Measurements from ENCODE around the gene SIRPD. TPM values are rescaled to one million over a fixed set of nuclear protein-coding genes. Genes with fewer than 3 reads are reported as not detected.
"Not testable (repeated sequence)": the region's sequence is repeated elsewhere in the genome, so short reads cannot be mapped to it uniquely, and the experiment has no call there.

The SIRPD gene
- under 1 TPM; 0.39 to 0.58 TPM for total RNA-seq
- under 1 TPM in 2 of 3 donors, not detected in 1; 0.22 to 0.25 TPM for polyA plus RNA-seq
- 0 to 0.13 (median 0.08) reads per million in 6 experiments for total RNA-seq

- Mint-ChIP-seq H3K27me3 (peaks cover 0 to 2% (median 0%) of the 10 kb centered on the region in 5 donors), H3K9me3 (peaks cover 0 to 15% (median 4%) of the 10 kb centered on the region in 9 donors), H3K4me1 (peaks cover 8 to 25% (median 15%) of the 10 kb centered on the region in 4 donors), H3K4me3 (peak within 1 kb of the TSS in 1 of 10 donors; percentile 7), H3K36me3 (peaks cover under 1 to 12% (median 6%) of the 10 kb centered on the region in 3 donors), H3K27ac (peak within 1 kb of the TSS in 5 of 10 donors; percentile 6 to 63 (median 23))
- ATAC-seq (no peak), DNase-seq (no peak)
- POLR2A ChIA-PET: interaction anchor here (0.8 kb wide), 1 partner anchor 177 kb away, joined by 3 read pairs; no protein-coding TSS in a partner anchor
Measured at GRCh38 chr20:1557605-1558004, at the start of gene SIRPD. Gene SIRPD (minus strand): TSS chr20:1557705. CDS start chr20:1557653, 52 bp downstream.

DNA sequence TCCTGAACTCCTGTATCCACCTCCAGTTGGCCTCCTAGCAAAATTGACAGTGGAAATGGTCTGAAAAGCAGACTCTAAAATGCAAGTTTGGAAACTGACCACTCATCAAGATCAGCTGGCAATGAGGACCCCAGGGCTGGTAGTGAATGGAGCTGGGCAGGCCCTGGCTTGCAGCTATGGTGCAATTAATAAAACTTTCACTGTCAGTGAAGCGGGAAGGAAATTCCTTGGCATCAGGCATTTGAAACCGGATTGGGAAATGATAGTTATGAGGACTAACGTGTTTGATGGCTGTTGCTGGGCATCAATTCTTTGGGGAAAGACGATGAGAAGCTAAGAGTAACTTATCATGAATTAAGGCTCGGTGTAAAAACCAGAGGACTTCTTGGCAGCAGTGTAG, 43.2 kb upstream of the SIRPD start:
- ATAC-seq: no peak
- H3K27ac Mint-ChIP-seq: no peak overlapping the region

DNA sequence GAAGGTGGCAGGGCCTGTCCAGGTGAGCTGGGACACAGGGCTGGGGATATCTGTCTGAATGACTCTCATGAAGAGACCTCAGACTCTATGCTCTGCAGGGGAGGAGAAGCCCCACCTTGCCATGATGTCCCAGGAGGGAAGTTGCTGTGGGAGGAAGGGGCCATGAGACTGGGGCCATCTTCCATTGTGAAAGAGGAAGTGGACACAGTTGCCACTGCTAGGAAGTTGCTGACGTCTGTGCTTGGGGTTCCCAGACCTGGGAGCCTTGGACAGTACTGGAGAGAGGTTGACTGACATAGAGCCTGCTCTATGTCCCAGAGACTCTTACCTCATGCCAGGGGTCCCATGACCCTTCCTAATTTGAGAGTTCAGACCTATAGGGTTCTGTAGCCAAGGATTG, 37.8 kb upstream of the SIRPD start:
- Mint-ChIP-seq H3K27me3 (no peaks in the 10 kb centered on the region), H3K4me3 (no peak overlapping the region), H3K9me3 (no peaks in the 10 kb centered on the region), H3K4me1 (no peaks in the 10 kb centered on the region), H3K36me3 (no peaks in the 10 kb centered on the region), H3K27ac (no peak overlapping the region)
- POLR2A ChIA-PET: no interaction called here
- DNase-seq (no peak), ATAC-seq (no peak)

More for the DNA sequence above, 43.2 kb upstream of the SIRPD start:
- Mint-ChIP-seq H3K4me1 (no peaks in the 10 kb centered on the region), H3K9me3 (no peaks in the 10 kb centered on the region), H3K36me3 (no peaks in the 10 kb centered on the region), H3K27me3 (no peaks in the 10 kb centered on the region), H3K4me3 (no peak overlapping the region)
- DNase-seq: no peak
- POLR2A ChIA-PET: no interaction called here

DNA sequence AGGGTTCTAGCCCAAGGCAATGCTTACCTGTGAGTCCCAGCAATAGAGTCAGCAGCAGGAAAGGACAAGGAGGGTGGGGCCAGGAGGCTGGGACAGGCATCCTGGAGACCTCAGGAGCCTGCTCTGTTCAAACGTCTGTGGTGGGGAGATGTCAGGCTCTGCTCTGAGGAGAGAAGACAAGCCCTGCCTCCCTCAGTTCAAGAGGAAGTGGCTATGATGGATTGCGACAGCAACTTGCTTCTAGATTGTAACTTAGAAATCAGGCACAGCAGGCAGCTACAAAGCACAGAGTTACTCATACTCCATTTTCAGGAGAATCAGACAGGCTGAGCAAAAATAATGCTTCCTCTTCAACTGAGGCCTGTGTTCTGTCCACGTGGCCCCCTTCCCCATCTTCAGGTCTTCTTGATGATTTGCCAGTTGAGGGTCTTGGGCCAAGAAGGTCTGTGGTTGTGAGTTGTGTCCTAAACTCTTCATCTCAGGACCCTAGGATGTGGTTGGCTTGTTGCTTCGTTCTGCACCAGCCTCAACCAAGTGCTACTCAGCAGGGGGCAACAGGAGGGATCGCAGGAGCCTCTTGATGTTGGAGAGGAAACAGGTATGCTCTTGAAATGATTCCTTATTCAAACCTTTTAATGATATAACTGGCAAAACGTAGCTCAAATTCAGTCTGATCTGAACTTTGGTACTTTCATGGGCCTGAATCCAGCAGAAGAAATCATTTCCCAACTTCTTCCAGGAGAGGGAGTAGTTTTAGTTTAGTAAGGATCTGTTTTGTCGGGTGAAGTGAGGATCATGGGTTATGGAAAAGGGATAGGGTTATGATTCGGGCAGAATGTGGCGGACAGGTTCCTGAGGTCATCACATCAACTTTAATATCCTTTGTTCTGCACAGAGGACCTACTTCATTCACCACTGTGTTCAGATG, 31.3 kb upstream of the SIRPD start:
- ATAC-seq (peak in 1 of 2 donors; percentile 91), DNase-seq (peak in 4 of 10 donors; percentile 47 to 65 (median 53))
- POLR2A ChIA-PET: interaction anchor here (0.7 kb wide), 1 partner anchor 10 kb away, joined by 3 read pairs; no protein-coding TSS in a partner anchor
- Mint-ChIP-seq H3K4me3 (peak overlapping the region in 4 of 10 donors; percentile 55 to 73 (median 62)), H3K4me1 (peaks cover 0 to 29% (median 0%) of the 10 kb centered on the region in 4 donors), H3K36me3 (no peaks in the 10 kb centered on the region), H3K27ac (peak overlapping the region in 3 of 10 donors; percentile 92 to 94 (median 92)), H3K27me3 (no peaks in the 10 kb centered on the region), H3K9me3 (no peaks in the 10 kb centered on the region)

- no peaks in the 10 kb centered on the region for H3K9me3 Mint-ChIP-seq
- POLR2A ChIA-PET: interaction anchor here (0.9 kb wide), 1 partner anchor 97 kb away, joined by 3 read pairs; no protein-coding TSS in a partner anchor
- DNase-seq (no peak), ATAC-seq (peak in 1 of 2 donors; percentile 43)
- H3K27ac Mint-ChIP-seq: peak overlapping the region in 3 of 10 donors; percentile 92 to 94 (median 92)
- H3K4me3 Mint-ChIP-seq: peak overlapping the region in 4 of 10 donors; percentile 55 to 73 (median 62)
- H3K4me1 Mint-ChIP-seq: peaks cover 0 to 32% (median 0%) of the 10 kb centered on the region in 4 donors
- H3K27me3 Mint-ChIP-seq: no peaks in the 10 kb centered on the region
- no peaks in the 10 kb centered on the region for H3K36me3 Mint-ChIP-seq
Measured at GRCh38 chr20:1587781-1588532, 30.5 kb upstream of the SIRPD start.

DNA sequence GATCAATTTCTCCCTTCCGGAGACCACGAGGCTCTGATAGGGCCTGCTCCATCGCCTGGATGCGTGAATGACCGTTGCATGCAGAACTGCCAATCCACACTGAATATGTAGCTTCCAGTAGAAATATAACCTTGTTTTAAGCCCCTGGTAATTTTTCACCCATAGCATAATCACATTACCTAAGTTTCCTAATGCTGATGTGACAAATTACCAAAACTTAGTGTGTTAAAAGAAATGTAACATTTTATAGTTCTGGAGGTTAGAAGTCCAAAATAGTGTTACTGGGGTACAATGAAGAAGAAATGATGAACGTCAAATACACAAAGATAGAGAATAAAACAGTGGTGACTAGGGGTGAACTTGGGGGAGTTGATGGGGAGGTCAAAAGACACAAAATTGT, 22.0 kb upstream of the SIRPD start:
- no peak overlapping the region for H3K4me3 Mint-ChIP-seq
- POLR2A ChIA-PET: no interaction called here
- H3K9me3 Mint-ChIP-seq: no peaks in the 10 kb centered on the region
- H3K4me1 Mint-ChIP-seq: peaks cover 2 to 18% (median 8%) of the 10 kb centered on the region in 4 donors
- H3K27ac Mint-ChIP-seq: peak overlapping the region in 1 of 10 donors; percentile 7
- DNase-seq (no peak), ATAC-seq (no peak)
- H3K36me3 Mint-ChIP-seq: peaks cover 0 to 22% (median 6%) of the 10 kb centered on the region in 3 donors
- no peaks in the 10 kb centered on the region for H3K27me3 Mint-ChIP-seq

- Mint-ChIP-seq H3K36me3 (peaks cover 0 to 22% (median 6%) of the 10 kb centered on the region in 3 donors), H3K4me3 (no peak overlapping the region), H3K9me3 (no peaks in the 10 kb centered on the region), H3K27ac (no peak overlapping the region), H3K4me1 (peaks cover 2 to 13% (median 7%) of the 10 kb centered on the region in 4 donors), H3K27me3 (no peaks in the 10 kb centered on the region)
- POLR2A ChIA-PET: no interaction called here
- ATAC-seq: no peak
- no peak for DNase-seq
Measured at GRCh38 chr20:1577906-1578305, 20.4 kb upstream of the SIRPD start.

- H3K9me3 Mint-ChIP-seq, H3K27me3 Mint-ChIP-seq, POLR2A ChIA-PET, H3K4me3 Mint-ChIP-seq, DNase-seq: not testable (repeated sequence)
- H3K36me3 Mint-ChIP-seq: peaks cover 0 to 22% (median 6%) of the 10 kb centered on the region in 3 donors
- peaks cover 2 to 13% (median 7%) of the 10 kb centered on the region in 4 donors for H3K4me1 Mint-ChIP-seq
- H3K27ac Mint-ChIP-seq: peak overlapping the region in 3 of 10 donors; percentile 11 to 74 (median 24)
- ATAC-seq: peak in 1 of 2 donors; percentile 39
Measured at GRCh38 chr20:1577313-1577712, 19.8 kb upstream of the SIRPD start.

- Mint-ChIP-seq H3K27ac (no peak overlapping the region), H3K4me3 (no peak overlapping the region), H3K27me3 (no peaks in the 10 kb centered on the region), H3K4me1 (peaks cover 2 to 13% (median 7%) of the 10 kb centered on the region in 4 donors), H3K36me3 (peaks cover 0 to 22% (median 8%) of the 10 kb centered on the region in 3 donors), H3K9me3 (no peaks in the 10 kb centered on the region)
- no peak for ATAC-seq
- no peak for DNase-seq
- POLR2A ChIA-PET: no interaction called here
Measured at GRCh38 chr20:1576641-1577040, 19.1 kb upstream of the SIRPD start.

DNA sequence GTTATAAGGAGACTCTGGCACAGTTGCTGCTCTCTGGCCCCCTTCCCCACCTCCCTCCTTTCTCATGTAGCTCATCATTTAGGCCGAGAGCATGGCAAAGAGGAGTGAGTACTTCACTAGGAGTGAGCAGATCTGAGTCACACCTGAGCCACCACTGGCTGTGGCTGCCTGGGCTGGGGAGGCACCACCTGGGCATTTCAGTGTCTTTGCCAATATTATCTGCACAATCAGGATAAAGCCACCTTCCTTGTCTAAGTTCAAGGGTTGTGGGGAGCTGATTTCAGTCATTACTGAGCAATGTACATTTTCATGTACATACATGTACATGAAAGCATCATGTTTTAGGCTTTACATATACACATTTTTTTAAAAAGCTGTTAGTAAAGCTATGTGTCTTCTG, 18.5 kb upstream of the SIRPD start:
- POLR2A ChIA-PET, DNase-seq, H3K27ac Mint-ChIP-seq, H3K4me3 Mint-ChIP-seq, H3K27me3 Mint-ChIP-seq, H3K9me3 Mint-ChIP-seq, ATAC-seq: not testable (repeated sequence)
- Mint-ChIP-seq H3K36me3 (peaks cover 0 to 24% (median 8%) of the 10 kb centered on the region in 3 donors), H3K4me1 (peaks cover 2 to 13% (median 4%) of the 10 kb centered on the region in 4 donors)

GRCh38 chr20:1571583-1571982, 14.1 kb upstream of the SIRPD start:
- POLR2A ChIA-PET, H3K4me1 Mint-ChIP-seq, DNase-seq, H3K4me3 Mint-ChIP-seq, H3K9me3 Mint-ChIP-seq, ATAC-seq, H3K27ac Mint-ChIP-seq, H3K27me3 Mint-ChIP-seq: not testable (repeated sequence)
- peaks cover 0 to 33% (median 9%) of the 10 kb centered on the region in 3 donors for H3K36me3 Mint-ChIP-seq

DNA sequence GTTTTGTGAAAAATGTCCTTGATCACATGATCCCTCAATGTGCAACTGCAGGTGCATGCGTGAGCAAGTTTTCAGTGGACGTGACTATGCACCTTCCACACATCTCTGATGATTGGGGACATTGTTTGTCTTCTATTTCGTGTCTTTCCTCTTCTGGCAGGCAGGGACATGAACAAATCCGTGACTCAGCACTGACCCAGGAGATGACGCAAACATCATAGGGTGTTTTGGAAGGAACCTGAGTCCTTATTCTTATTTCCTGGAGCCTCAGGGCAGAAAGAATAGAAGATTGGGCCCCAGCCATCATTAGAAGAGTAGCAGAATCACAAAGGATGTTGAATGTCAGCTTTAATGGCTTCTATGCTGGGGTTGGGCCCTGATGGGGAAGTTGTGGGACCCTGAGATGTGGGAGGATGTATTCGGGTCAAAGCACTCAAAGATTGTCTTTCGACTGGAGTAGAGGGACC, 11.9 kb upstream of the SIRPD start:
- DNase-seq: no peak
- Mint-ChIP-seq H3K27me3 (no peaks in the 10 kb centered on the region), H3K36me3 (peaks cover 6 to 42% (median 20%) of the 10 kb centered on the region in 3 donors), H3K27ac (peak overlapping the region in 3 of 10 donors; percentile 3 to 74 (median 63)), H3K4me3 (no peak overlapping the region), H3K9me3 (no peaks in the 10 kb centered on the region), H3K4me1 (peaks cover 0 to 9% (median 7%) of the 10 kb centered on the region in 4 donors)
- ATAC-seq: no peak
- POLR2A ChIA-PET: no interaction called here

Measured in naive thymus-derived CD8-positive, alpha-beta T cell (primary cell).